HepG2 (cell line): ENCODE data around the gene CGNL1. TPM values are rescaled to one million over a fixed set of nuclear protein-coding genes. Genes with fewer than 3 reads are reported as not detected.

Experiments used
- ATAC-seq: fragments of 200-7000 bp; cut with Tn5 transposase; 3 replicates; pipeline ENCODE4 v1.9.1; 2020; ENCODE audit warnings: mild to moderate bottlenecking, moderate library complexity
- BruUV-seq: library from RNA; stranded (reverse); fragments of 400-500 nt; replicated peaks from 2 replicates; lab custom pipeline; 2021; lab: Mats Ljungman, UMichigan
- CTCF ChIA-PET: fragments of 300-600 bp; formaldehyde crosslinking; extraction: SDS; loops from one replicate; lab custom pipeline; 2021; ENCODE audit warnings: low total read pairs, inconsistent platforms, low intra/inter-chr PET ratio; lab: Yijun Ruan, JAX
- POLR2A ChIA-PET: fragments of 350-600 bp; sonication (Branson Sonifier 250); formaldehyde crosslinking; loops from one replicate; lab custom pipeline; 2020; ENCODE audit warnings: antibody characterized with exemption, inconsistent platforms; lab: Yijun Ruan, JAX
- DNase-seq: peaks from one replicate; pipeline ENCODE4 v3.0.0-alpha.2; 2015; ENCODE audit warnings: low spot score
- FAIRE-seq: peaks from 3 replicates; lab custom pipeline; 2011; peaks lifted over from hg19 to GRCh38; lab: Jason Lieb, UNC
- H2AFZ ChIP-seq: one replicate; pipeline ENCODE4 v1.6.1; 2011; ENCODE audit warnings: low read length, inconsistent platforms
- H3K27ac ChIP-seq: fragments of 300-600 bp; 3 replicates; pipeline ENCODE4 v1.8.0; 2011; ENCODE audit warnings: mixed run types, mild to moderate bottlenecking, mixed read lengths, low read length, inconsistent platforms; ENCODE audit not compliant: insufficient read depth; ENCODE audit errors: extremely low read length
- H3K27me3 ChIP-seq, 2 experiments: fragments of 200-600 bp in 1 of 2; 2 replicates in 1 of 2; 3 replicates in 1 of 2; pipeline versions ENCODE4 v1.6.0 to v1.8.0; 2011; ENCODE audit warnings: low read length in 2 of 2, mild to moderate bottlenecking in 2 of 2, moderate library complexity in 2 of 2, inconsistent platforms in 1 of 2; ENCODE audit not compliant: insufficient read depth in 2 of 2, control insufficient read depth in 1 of 2
- H3K36me3 ChIP-seq, 2 experiments: fragments of 200-600 bp in 1 of 2; replicated peaks in 1 of 2; 2 replicates in 1 of 2; 3 replicates in 1 of 2; pipeline versions ENCODE4 v1.5.1 to v1.8.0; 2011; ENCODE audit warnings: low read length in 2 of 2, inconsistent platforms in 1 of 2; ENCODE audit not compliant: insufficient read depth in 2 of 2, control insufficient read depth in 1 of 2
- H3K4me1 ChIP-seq: 2 replicates; pipeline ENCODE4 v1.5.1; 2012; ENCODE audit warnings: low read length, inconsistent platforms; ENCODE audit not compliant: insufficient read depth
- H3K4me2 ChIP-seq: 2 replicates; pipeline ENCODE4 v1.6.0; 2011; ENCODE audit warnings: low read depth, low read length, inconsistent platforms
- H3K4me3 ChIP-seq, 3 experiments: fragments of 200-600 bp in 1 of 3; sonication (generic), shearing (Covaris generic) in 1 of 3; replicated peaks in 1 of 3; 2 replicates each; pipeline ENCODE4 v1.5.1; 2011 to 2016; ENCODE audit warnings: low read length in 3 of 3, inconsistent platforms in 2 of 3, low read depth in 2 of 3, mild to moderate bottlenecking in 2 of 3, control low read depth in 1 of 3, mixed read lengths in 1 of 3; ENCODE audit not compliant: insufficient read depth in 1 of 3
- H3K79me2 ChIP-seq: one replicate; pipeline ENCODE4 v1.6.1; 2011; ENCODE audit warnings: low read length, inconsistent platforms; ENCODE audit not compliant: insufficient read depth
- H3K9ac ChIP-seq: 2 replicates; pipeline ENCODE4 v1.6.0; 2011; ENCODE audit warnings: mild to moderate bottlenecking, low read depth, low read length, inconsistent platforms; ENCODE audit not compliant: insufficient read depth
- H3K9me3 ChIP-seq: 2 replicates; pipeline ENCODE4 v1.5.1; 2012; ENCODE audit warnings: mild to moderate bottlenecking, low read length
- H4K20me1 ChIP-seq: 2 replicates; pipeline ENCODE4 v1.6.0; 2011; ENCODE audit warnings: inconsistent platforms, mild to moderate bottlenecking, low read length, moderate library complexity; ENCODE audit not compliant: insufficient read depth
- CTCF ChIP-seq: sonication (generic); formaldehyde crosslinking; IDR thresholded peaks from 2 replicates; pipeline ENCODE4 v1.5.0; 2020; ENCODE audit warnings: mild to moderate bottlenecking, missing genetic modification reagents, moderate library complexity
- ELF1 ChIP-seq: sonication (generic); formaldehyde crosslinking; IDR thresholded peaks from 2 replicates; pipeline ENCODE4 v1.4.0; 2020; ENCODE audit warnings: missing genetic modification reagents
- PHB2 ChIP-seq: fragments of 450-650 bp; IDR thresholded peaks from 2 replicates; pipeline ENCODE4 v1.6.1; 2018; ENCODE audit not compliant: partially characterized antibody
- RFX5 ChIP-seq: IDR thresholded peaks from 2 replicates; pipeline ENCODE4 v1.6.1; 2011; ENCODE audit warnings: low read depth, low read length, improper control_type of control experiment
- SP140L ChIP-seq: sonication (generic); formaldehyde crosslinking; IDR thresholded peaks from 2 replicates; pipeline ENCODE4 v1.4.0; 2020; ENCODE audit warnings: missing genetic modification reagents, borderline replicate concordance
- ZBTB26 ChIP-seq: IDR thresholded peaks from 2 replicates; pipeline ENCODE4 v1.6.1; 2016; ENCODE audit warnings: missing compliant biosample characterization, missing genetic modification reagents, borderline replicate concordance
- ZNF609 ChIP-seq: sonication (generic); formaldehyde crosslinking; IDR thresholded peaks from 2 replicates; pipeline ENCODE4 v1.4.0; 2020; ENCODE audit warnings: mild to moderate bottlenecking, missing genetic modification reagents, borderline replicate concordance
- ZNF629 ChIP-seq: sonication (generic); formaldehyde crosslinking; conservative IDR thresholded peaks from 2 replicates; pipeline ENCODE4 v1.5.0; 2020; ENCODE audit warnings: missing genetic modification reagents
- ZNF781 ChIP-seq: sonication (generic); formaldehyde crosslinking; IDR thresholded peaks from 2 replicates; pipeline ENCODE4 v1.5.1; 2020; ENCODE audit warnings: borderline replicate concordance, mild to moderate bottlenecking, missing genetic modification reagents; ENCODE audit errors: not compliant biosample characterization
- WGBS: methylation state at CpG from one replicate; pipeline ENCODE4 v1.1.6; 2017; ENCODE audit warnings: low lambda C conversion rate; 5-methylcytosine and 5-hydroxymethylcytosine counted together
- in situ Hi-C: cut with HindIII; loops from 2 replicates; pipeline ENCODE4 v1.10.0; 2017; ENCODE audit warnings: low pct_unique_long_range_greater_than_20kb; ENCODE audit not compliant: extremely low pct_ligation_motif_present
- intact Hi-C: fragments of 100-400 bp; cut with micrococcal nuclease; formaldehyde crosslinking; loops from one replicate; pipeline ENCODE4 v1.10.0; 2022; ENCODE audit not compliant: unreplicated experiment
- polyA plus RNA-seq, 8 experiments: library from polyadenylated mRNA; depleted of rRNA in 3 of 8; stranded (reverse) in 7 of 8; unstranded in 1 of 8; fragments of >200 nt; fragmentation: Illumina TruSeq in 4 of 8; extraction: Trizol in 4 of 8; gene quantifications; 2 replicates each; pipeline versions ENCODE4 v1.2.1 to v1.2.3, GENCODE V29; 2011 to 2016; ENCODE audit warnings: low read depth in 4 of 8, missing spikeins in 1 of 8, mixed read lengths in 1 of 8; ENCODE audit not compliant: insufficient read depth in 1 of 8
- total RNA-seq, 5 experiments: library from RNA; depleted of rRNA; stranded (reverse); fragments of >200 nt; fragmentation: Illumina TruSeq; extraction: Trizol; gene quantifications; 2 replicates each; pipeline ENCODE4 v1.2.3, GENCODE V29; 2016; ENCODE audit warnings: low read depth in 1 of 5
- TF ChIP-seq, protein P1 (sequence below): sonication (generic); formaldehyde crosslinking; IDR thresholded peaks from 2 replicates; pipeline ENCODE4 v1.8.0; 2022; ENCODE audit warnings: missing genetic modification reagents, mild to moderate bottlenecking, borderline replicate concordance
- TF ChIP-seq, protein P2 (sequence below): sonication (generic); formaldehyde crosslinking; IDR thresholded peaks from 2 replicates; pipeline ENCODE4 v1.4.0; 2020; ENCODE audit warnings: missing genetic modification reagents

Gene CGNL1
- total and polyA plus RNA-seq, 2 of the 13 experiments (the other 11 are each of a cell fraction or from before 2014, with no cell fraction given): 5.6 to 15.6 TPM

GRCh38 chr15:57335719-57336118 lies 40.6 kb upstream of the CGNL1 start (continued):
- TF ChIP-seq ZNF609 (no peak), RFX5 (no peak), ZNF781 (CRISPR knock-in tag) (no peak), ZNF629 (CRISPR knock-in tag) (no peak), PHB2 (no peak)

GRCh38 chr15:57337868-57338411 lies 38.4 kb upstream of the CGNL1 start:
- Histone ChIP-seq H3K4me2 (peak overlapping the region; percentile 65), H3K27me3 (peaks cover 3 to 34% of the 10 kb centered on the region in 2 experiments), H3K27ac (no peak overlapping the region), H3K36me3 (no peaks in the 10 kb centered on the region), H3K9me3 (no peaks in the 10 kb centered on the region), H2AFZ (no peak overlapping the region), H4K20me1 (no peaks in the 10 kb centered on the region), H3K4me3 (peak overlapping the region in 1 of 3 experiments; percentile 42; a peak in 1 of 6 replicates), H3K9ac (no peak overlapping the region), H3K4me1 (peaks cover 32% of the 10 kb centered on the region; the same call in 1 of the 2 replicates), H3K79me2 (no peaks in the 10 kb centered on the region)
- BruUV-seq: no TSS peak
- peak; percentile 58 for DNase-seq
- in situ Hi-C loops: no loop called here
- intact Hi-C loops: loop anchor here (10.0 kb wide), 1 partner anchor 193 kb away; no protein-coding TSS in a partner anchor
- 20% methylated on average over 7 of the region's 15 CpGs for WGBS
- ChIA-PET POLR2A (no interaction called here), CTCF (interaction anchor here (0.6 to 1.2 kb wide), 2 partner anchors 192 to 489 kb away, joined by 3 read pairs; no protein-coding TSS in a partner anchor)
- ATAC-seq: peak; percentile 95
- no peak for FAIRE-seq
- TF ChIP-seq SP140L (CRISPR knock-in tag) (no peak), ELF1 (CRISPR knock-in tag) (no peak), ZBTB26 (CRISPR knock-in tag) (no peak), CTCF (peak; percentile 70)
- TF ChIP-seq, protein P1, sequence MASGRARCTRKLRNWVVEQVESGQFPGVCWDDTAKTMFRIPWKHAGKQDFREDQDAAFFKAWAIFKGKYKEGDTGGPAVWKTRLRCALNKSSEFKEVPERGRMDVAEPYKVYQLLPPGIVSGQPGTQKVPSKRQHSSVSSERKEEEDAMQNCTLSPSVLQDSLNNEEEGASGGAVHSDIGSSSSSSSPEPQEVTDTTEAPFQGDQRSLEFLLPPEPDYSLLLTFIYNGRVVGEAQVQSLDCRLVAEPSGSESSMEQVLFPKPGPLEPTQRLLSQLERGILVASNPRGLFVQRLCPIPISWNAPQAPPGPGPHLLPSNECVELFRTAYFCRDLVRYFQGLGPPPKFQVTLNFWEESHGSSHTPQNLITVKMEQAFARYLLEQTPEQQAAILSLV (CRISPR knock-in tag): no peak
- TF ChIP-seq, protein P2, sequence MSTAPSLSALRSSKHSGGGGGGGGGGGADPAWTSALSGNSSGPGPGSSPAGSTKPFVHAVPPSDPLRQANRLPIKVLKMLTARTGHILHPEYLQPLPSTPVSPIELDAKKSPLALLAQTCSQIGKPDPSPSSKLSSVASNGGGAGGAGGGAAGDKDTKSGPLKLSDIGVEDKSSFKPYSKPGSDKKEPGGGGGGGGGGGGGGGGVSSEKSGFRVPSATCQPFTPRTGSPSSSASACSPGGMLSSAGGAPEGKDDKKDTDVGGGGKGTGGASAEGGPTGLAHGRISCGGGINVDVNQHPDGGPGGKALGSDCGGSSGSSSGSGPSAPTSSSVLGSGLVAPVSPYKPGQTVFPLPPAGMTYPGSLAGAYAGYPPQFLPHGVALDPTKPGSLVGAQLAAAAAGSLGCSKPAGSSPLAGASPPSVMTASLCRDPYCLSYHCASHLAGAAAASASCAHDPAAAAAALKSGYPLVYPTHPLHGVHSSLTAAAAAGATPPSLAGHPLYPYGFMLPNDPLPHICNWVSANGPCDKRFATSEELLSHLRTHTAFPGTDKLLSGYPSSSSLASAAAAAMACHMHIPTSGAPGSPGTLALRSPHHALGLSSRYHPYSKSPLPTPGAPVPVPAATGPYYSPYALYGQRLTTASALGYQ (CRISPR knock-in tag): no peak
